SKM-1 treated with dmso at 0.1 percent for 144 hours (cell line): Measurements from ENCODE around the gene FHOD1.

ENCODE experiments used
- DNase-seq: peaks from one replicate; lab custom pipeline; 2025; ENCODE audit not compliant: unreplicated experiment; lab: John Stamatoyannopoulos, UW

The FHOD1 gene

DNA sequence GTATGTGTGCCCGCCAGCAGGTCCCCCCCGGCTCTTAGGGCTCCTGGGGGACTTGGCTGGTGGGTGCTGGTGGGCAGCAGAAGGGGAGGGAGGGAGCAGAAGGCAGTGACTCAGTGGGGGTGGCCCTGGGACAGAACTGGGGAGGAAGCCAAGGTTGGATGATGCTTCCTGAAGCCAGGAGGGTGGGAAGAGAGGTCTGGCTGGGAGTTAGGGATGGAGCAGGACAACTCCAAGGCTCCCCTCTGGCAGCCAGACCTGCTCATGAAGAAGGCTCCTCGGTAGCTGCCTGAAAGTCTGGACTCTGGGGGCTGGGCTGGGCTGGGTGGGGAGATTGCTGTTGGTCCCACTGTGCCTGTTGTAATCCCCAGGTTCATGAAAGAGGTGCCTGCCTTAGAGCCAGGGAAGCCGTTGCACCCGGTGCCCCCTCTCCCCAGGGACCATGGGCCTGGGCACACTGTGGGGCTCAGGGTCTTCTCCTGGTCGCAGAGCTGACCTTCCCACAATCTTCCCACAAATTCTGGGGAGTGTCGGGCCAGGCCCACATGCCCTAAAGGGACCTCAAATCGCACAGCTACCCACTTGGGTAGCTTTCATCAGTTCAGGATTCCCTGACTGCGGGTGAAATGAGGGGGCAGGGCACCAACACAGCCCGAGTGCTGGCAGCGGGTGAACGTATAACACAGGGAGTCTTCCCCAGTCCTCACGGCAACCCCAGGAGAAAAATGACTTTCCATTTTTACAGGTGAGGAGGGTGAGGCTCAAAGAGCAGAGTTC lies 30.9 kb upstream of the FHOD1 start:
- no peak for DNase-seq

GRCh38 chr16:67277294-67277998 lies 30.2 kb upstream of the FHOD1 start:
- no peak for DNase-seq

GRCh38 chr16:67275321-67275720 lies 28.0 kb upstream of the FHOD1 start:
- DNase-seq, result no peak

- no peak for DNase-seq
Measured at GRCh38 chr16:67271446-67271845, 24.2 kb upstream of the FHOD1 start.

DNA sequence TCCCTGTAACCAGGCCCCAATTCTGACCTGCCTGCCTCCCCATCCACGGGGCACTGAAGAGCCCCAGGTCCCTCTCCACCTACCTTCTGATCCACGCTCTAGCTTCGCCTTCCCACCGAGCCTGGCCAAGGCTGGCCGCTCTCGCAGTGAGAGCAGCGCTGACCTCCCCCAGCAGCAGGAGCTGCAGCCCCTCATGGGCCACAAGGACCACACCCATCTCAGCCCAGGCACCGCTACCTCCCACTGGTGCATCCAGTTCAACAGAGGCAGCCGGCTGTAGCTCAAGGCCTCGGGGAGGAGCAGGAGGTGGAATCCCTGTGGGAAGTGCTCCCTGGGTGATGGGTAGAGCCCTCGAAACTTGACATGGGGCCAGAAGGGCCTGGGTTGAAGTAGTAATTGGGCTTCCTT lies 23.7 kb upstream of the FHOD1 start:
- DNase-seq, result no peak

DNA sequence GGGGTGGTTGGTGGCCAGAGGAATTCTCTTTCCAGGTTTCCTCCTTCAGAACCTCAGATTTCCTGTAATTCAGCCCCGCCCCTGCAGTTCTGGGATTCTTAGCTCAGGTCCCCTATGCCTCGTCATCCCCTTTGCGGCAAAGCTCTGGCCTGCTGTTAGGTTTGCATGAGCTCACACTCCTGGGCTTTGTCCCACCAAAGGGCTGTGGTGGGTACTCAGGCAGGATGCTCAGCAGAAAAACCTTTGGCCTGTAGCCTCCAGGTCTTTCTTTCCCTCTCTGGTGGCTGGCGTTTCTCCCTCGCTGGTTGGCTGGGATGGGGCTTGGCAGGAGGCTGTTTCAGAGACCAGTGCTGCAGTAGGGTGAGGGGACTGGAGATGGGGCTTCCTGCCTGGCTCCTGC lies 22.5 kb upstream of the FHOD1 start:
- no peak for DNase-seq

DNA sequence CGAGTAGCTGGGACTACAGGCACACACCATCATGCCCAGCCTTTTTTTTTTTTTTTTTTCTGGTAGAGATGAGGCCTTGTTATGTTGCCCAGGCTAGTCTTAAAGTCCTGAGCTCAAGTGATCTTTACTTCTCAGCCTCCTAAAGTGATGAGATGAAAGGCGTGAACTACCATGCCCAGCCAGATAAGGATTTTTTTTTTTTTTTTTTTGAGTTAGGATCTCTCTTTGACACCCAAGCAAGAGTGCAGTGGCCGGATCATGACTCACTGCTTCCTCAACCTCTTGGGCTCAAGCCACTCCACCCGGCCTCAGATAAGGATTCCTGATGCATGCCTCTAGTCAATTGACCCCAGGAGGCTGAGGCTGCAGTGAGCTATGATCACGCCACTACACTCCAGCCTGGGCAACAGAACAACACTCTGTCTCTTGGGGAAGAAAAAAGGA lies 20.9 kb upstream of the FHOD1 start:
- no peak for DNase-seq

DNA sequence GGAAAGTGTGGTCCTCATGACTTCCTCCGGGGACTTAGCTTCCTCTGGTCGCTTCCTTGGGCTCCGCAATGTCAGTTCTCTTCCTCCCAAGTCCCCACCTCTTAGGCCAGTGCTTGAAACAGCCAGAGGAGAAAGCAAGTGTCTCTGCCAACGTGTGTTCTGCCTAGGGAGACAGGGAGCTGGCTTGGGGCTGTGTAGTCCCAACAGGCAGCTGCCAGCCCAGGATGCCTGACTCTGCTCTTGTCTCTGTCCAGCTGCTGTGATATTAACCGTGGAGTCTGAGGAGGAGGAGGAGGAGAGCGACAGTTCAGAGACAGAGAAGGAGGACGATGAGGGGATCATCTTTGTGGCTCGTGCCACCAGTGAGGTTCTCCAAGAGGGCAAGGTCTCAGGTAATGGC lies 18.6 kb upstream of the FHOD1 start:
- no peak for DNase-seq

GRCh38 chr16:67264866-67265265 lies 17.6 kb upstream of the FHOD1 start:
- no peak for DNase-seq

DNA sequence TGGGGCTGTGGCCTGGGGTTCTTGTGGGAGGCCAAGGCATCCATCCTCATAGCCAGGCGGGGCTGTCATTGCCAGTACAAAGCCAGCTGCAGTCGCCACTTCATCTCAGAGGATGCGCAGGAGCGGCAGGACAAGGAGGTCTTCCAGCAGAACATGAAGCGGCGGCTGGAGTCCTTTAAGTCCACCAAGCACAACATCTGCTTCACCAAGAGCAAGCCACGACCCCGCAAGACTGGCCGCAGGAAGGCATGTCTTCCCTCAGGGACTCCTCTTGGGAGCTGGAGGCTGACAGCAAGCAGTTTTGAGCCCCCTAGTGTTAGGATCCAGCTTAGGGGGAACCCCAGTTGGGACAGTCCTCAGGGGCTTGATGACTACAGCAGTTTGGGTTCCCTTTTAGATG lies 17.0 kb upstream of the FHOD1 start:
- no peak for DNase-seq

DNA sequence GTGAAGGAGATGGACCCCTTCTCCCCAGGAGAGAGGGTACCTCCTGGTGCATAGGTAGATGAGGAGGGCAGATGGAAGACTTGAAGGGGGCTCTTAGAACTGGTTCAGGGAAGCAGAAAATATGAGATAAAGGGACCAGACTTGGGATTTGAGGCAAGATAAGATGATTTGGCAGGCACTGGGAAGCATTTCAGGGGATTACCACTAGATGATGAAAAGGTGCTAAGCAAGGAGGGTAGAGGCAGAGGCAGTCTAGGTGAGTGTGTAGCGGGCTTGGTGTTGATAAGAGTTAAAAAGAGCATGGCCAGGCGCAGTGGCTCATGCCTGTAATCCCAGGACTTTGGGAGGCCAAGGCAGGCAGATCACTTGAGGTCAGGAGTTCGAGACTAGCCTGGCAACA lies 15.9 kb upstream of the FHOD1 start:
- no peak for DNase-seq

DNA sequence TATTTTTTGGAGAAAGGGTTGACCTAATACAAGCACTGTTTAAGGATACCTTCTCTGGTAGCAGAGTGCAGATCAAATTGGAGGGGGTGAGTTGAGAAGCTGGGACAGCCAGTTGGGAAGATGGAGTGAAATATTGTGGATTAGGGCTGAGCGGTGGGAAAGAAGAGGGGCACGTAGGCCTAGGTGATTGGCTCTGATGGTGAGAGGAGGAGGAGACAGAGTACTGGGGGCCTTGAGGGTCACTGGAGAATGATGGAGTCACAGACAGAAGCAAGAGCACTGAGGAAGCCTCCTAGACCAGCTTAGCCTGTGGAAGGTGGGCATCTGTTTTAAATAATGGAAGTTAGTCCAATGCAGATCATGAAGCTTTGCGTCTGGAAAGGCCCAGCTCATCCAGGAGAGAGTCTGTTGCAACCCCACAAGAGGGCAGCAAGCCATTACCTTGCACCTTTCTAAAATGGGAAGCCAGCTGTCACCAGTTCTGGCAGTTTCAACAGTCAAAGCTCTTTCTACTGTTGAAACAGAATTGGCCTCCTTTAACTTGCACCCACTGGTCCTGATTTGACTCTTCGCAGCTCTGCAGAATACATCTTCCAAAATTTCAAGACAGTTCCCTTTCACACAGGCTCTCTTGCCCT lies 13.3 kb upstream of the FHOD1 start:
- peak; percentile 36 for DNase-seq

DNA sequence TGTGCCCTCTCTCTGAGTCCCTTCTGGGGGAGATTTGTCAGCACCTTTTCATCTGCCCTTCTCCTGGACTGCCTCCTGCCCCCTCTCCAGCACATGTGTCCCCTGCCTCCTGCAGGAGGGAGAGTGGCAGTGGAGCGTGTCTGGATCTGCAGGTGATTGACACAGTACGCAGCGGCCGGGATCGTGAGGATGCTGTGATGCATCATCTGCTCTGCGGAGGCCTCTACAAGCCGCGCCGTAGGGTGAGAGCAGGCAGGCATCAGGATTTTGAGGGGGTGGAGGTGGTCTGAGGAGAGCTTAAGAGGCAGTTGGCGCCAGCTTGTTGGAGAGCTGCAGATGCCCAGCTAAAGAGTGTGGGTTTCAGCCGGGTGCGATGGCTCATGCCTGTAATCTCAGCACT lies 12.4 kb upstream of the FHOD1 start:
- no peak for DNase-seq

- no peak for DNase-seq
Measured at GRCh38 chr16:67258161-67258835, 11.0 kb upstream of the FHOD1 start.

GRCh38 chr16:67257486-67258160 lies 10.3 kb upstream of the FHOD1 start:
- DNase-seq, result no peak

DNA sequence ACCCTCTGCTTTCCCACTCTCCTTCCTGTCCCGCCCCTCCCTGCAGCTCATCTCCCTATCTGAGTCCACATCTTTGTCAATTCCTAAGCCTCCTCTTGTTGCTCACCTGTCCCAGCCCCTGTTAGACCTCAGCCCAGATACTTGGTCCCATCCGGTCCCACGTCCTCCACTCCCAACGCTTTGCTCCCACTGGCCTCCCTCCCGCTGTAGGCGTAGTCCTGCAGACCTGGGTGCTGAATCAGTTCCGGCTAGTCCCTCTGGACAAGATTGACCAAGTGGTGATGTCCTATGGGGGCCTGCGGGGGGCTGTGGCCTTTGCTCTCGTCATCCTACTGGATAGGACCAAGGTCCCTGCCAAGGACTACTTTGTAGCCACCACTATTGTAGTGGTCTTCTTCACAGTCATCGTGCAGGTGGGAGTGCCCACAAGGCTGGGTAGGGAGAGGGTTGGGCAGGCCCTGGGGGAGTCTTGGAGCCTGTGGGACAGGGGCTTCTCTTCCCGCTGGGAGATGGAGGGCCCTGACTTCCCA lies 9.5 kb upstream of the FHOD1 start:
- no peak for DNase-seq

DNA sequence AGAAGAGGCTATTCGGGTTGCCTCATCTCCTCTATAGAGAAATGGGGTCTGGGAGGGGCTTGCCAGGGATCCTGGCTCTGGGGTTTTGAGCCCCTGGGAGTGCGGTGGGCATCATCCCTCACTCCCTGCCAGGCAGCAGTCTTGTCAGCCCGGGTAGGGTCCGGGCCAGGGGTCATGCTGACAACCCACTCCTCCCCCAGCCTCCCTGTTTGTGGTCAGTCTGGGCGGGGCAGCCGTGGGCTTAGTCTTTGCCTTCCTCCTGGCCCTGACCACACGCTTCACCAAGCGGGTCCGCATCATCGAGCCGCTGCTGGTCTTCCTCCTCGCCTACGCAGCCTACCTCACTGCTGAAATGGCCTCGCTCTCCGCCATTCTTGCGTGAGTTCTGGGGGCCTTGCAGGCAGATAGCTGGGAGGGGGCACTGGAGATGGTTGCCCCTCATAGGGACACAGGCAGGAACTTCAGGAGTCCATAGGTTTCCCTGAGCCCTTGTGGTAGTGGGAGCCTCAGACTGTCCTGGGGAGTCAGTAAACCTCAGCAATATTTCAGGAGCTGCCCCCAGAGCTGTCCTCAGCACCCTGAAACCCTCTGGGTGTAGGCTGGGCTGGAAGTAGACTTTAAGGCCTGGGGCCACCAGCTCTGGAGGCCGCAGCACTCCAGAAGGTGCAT lies 8.4 kb upstream of the FHOD1 start:
- no peak for DNase-seq

GRCh38 chr16:67254801-67255552 lies 7.7 kb upstream of the FHOD1 start:
- DNase-seq, result no peak
